ENCODE results near the gene HSPBP1.

DNA sequence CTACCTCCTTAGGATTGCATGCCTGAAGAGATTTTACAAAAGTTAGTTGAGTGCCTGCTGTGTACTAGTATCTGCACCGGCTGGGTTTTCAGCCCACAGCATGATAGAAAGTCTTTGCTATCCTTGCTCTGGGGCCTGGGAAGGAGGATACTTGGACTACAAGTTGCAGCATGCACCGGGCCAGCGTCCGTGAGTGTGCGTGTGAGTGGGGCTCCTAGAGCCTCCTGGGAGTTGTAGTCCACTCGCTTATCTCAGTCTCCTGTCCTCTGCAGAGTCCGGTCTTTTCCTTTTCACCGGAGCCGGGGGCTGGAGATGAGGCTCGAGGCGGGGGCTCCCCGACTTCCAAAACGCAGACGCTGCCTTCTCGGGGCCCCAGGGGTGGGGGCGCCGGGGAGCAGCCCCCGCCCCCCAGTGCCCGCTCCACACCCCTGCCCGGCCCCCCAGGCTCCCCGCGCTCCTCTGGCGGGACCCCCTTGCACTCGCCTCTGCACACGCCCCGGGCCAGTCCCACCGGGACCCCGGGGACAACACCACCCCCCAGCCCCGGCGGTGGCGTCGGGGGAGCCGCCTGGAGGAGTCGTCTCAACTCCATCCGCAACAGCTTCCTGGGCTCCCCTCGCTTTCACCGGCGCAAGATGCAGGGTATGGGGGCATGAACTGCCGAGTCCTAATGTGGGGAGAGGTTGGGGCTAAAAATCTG lies 24.5 kb upstream of the HSPBP1 start:
- TF ChIP-seq, protein P1, sequence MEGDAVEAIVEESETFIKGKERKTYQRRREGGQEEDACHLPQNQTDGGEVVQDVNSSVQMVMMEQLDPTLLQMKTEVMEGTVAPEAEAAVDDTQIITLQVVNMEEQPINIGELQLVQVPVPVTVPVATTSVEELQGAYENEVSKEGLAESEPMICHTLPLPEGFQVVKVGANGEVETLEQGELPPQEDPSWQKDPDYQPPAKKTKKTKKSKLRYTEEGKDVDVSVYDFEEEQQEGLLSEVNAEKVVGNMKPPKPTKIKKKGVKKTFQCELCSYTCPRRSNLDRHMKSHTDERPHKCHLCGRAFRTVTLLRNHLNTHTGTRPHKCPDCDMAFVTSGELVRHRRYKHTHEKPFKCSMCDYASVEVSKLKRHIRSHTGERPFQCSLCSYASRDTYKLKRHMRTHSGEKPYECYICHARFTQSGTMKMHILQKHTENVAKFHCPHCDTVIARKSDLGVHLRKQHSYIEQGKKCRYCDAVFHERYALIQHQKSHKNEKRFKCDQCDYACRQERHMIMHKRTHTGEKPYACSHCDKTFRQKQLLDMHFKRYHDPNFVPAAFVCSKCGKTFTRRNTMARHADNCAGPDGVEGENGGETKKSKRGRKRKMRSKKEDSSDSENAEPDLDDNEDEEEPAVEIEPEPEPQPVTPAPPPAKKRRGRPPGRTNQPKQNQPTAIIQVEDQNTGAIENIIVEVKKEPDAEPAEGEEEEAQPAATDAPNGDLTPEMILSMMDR (IDR thresholded peaks at IDR 0.05): no peak
- TF ChIP-seq POLR2A (IDR thresholded peaks at IDR 0.05): no peak

Data from adrenal gland (tissue), 5 donors.